HG02884 (cell line): Measurements from ENCODE around the gene DTNB.

ENCODE experiments used
- ATAC-seq: cut with Tn5 transposase; IDR thresholded peaks from one replicate; pipeline ENCODE4 v1.9.1; 2021; ENCODE audit warnings: mild to moderate bottlenecking, moderate library complexity; ENCODE audit not compliant: unreplicated experiment

The DTNB gene

GRCh38 chr2:25375371-25375988 lies 297.9 kb downstream of the DTNB start:
- ATAC-seq, result no peak

- ATAC-seq, result no peak
Observed at GRCh38 chr2:25374827-25375226, 298.6 kb downstream of the DTNB start.

- no peak for ATAC-seq
Observed at GRCh38 chr2:25374411-25374810, 299.0 kb downstream of the DTNB start.

GRCh38 chr2:25373269-25373981 lies 300.0 kb downstream of the DTNB start:
- no peak for ATAC-seq

GRCh38 chr2:25372405-25373268 lies 300.7 kb downstream of the DTNB start:
- no peak for ATAC-seq

GRCh38 chr2:25371253-25372241 lies 301.8 kb downstream of the DTNB start:
- no peak for ATAC-seq

GRCh38 chr2:25369876-25370275 lies 303.5 kb downstream of the DTNB start:
- no peak for ATAC-seq

GRCh38 chr2:25369439-25369838 lies 303.9 kb downstream of the DTNB start:
- ATAC-seq, result no peak

GRCh38 chr2:25368660-25369059 lies 304.7 kb downstream of the DTNB start:
- ATAC-seq, result no peak

GRCh38 chr2:25367296-25367695 lies 306.1 kb downstream of the DTNB start:
- no peak for ATAC-seq

- ATAC-seq, result no peak
Observed at GRCh38 chr2:25366629-25367028, 306.7 kb downstream of the DTNB start.

GRCh38 chr2:25365241-25365640 lies 308.1 kb downstream of the DTNB start:
- ATAC-seq, result no peak

GRCh38 chr2:25363733-25364132 lies 309.6 kb downstream of the DTNB start:
- ATAC-seq, result no peak

- ATAC-seq, result peak; percentile 59
Observed at GRCh38 chr2:25362434-25363145, 310.8 kb downstream of the DTNB start.

GRCh38 chr2:25362049-25362433 lies 311.3 kb downstream of the DTNB start:
- ATAC-seq, result peak; percentile 78

GRCh38 chr2:25361261-25362048 lies 311.9 kb downstream of the DTNB start:
- no peak for ATAC-seq

GRCh38 chr2:25358836-25359235 lies 314.5 kb downstream of the DTNB start:
- no peak for ATAC-seq

- no peak for ATAC-seq
Observed at GRCh38 chr2:25358249-25358815, 315.0 kb downstream of the DTNB start.

- no peak for ATAC-seq
Observed at GRCh38 chr2:25356088-25356487, 317.3 kb downstream of the DTNB start.
